ENCODE data around the gene PEX5L.

Gene PEX5L

GRCh38 chr3:179882292-179882691 lies 154.4 kb downstream of the PEX5L start:
- Histone ChIP-seq H3K9me3 (ENCODE audit: insufficient read depth, low read length) (no peaks in the 10 kb centered on the region), H4K20me1 (ENCODE audit: low read depth, low read length) (no peaks in the 10 kb centered on the region), H3K4me3 (ENCODE audit: insufficient read depth, low read length, poor library complexity, severe bottlenecking) (no peak overlapping the region), H3K9ac (ENCODE audit: low read length) (no peak overlapping the region), H3K4me2 (ENCODE audit: low read depth, low read length, poor library complexity, severe bottlenecking) (no peak overlapping the region), H3K27ac (ENCODE audit: low read depth, low read length) (no peak overlapping the region), H3K79me2 (ENCODE audit: insufficient read depth, low read length) (no peaks in the 10 kb centered on the region), H2AFZ (ENCODE audit: low read depth, low read length, severe bottlenecking) (no peak overlapping the region), H3F3A (ENCODE audit: insufficient read depth) (no peaks in the 10 kb centered on the region), H3K9me2 (replicated peaks; ENCODE audit: insufficient read depth, low read length) (no peaks in the 10 kb centered on the region), H3K36me3 (ENCODE audit: low read length) (no peaks in the 10 kb centered on the region), H3K27me3 (ENCODE audit: low read length) (no peaks in the 10 kb centered on the region)
- TF ChIP-seq EZH2phosphoT487 (conservative IDR thresholded peaks at IDR 0.05; ENCODE audit: low read length) (no peak), CTCF (IDR thresholded peaks at IDR 0.05; ENCODE audit: insufficient read depth, low read length, poor library complexity, severe bottlenecking) (no peak)

GRCh38 chr3:179881791-179882190 lies 154.9 kb downstream of the PEX5L start:
- no peaks in the 10 kb centered on the region for H3K36me3 ChIP-seq (ENCODE audit: low read length)
- H2AFZ ChIP-seq (ENCODE audit: low read depth, low read length, severe bottlenecking) = no peak overlapping the region
- H3K27ac ChIP-seq (ENCODE audit: low read depth, low read length) = no peak overlapping the region
- H3K9ac ChIP-seq (ENCODE audit: low read length) = no peak overlapping the region
- H3K9me2 ChIP-seq (replicated peaks; ENCODE audit: insufficient read depth, low read length) = no peaks in the 10 kb centered on the region
- no peak overlapping the region for H3K4me3 ChIP-seq (ENCODE audit: insufficient read depth, low read length, poor library complexity, severe bottlenecking)
- no peaks in the 10 kb centered on the region for H3K27me3 ChIP-seq (ENCODE audit: low read length)
- no peaks in the 10 kb centered on the region for H4K20me1 ChIP-seq (ENCODE audit: low read depth, low read length)
- H3K9me3 ChIP-seq (ENCODE audit: insufficient read depth, low read length) = no peaks in the 10 kb centered on the region
- TF ChIP-seq EZH2phosphoT487 (conservative IDR thresholded peaks at IDR 0.05; ENCODE audit: low read length) = no peak
- no peak for TF ChIP-seq CTCF (IDR thresholded peaks at IDR 0.05; ENCODE audit: insufficient read depth, low read length, poor library complexity, severe bottlenecking)
- no peak overlapping the region for H3K4me2 ChIP-seq (ENCODE audit: low read depth, low read length, poor library complexity, severe bottlenecking)
- H3F3A ChIP-seq (ENCODE audit: insufficient read depth) = no peaks in the 10 kb centered on the region
- H3K79me2 ChIP-seq (ENCODE audit: insufficient read depth, low read length) = no peaks in the 10 kb centered on the region

GRCh38 chr3:179880868-179881267 lies 155.9 kb downstream of the PEX5L start:
- TF ChIP-seq CTCF (IDR thresholded peaks at IDR 0.05; ENCODE audit: insufficient read depth, low read length, poor library complexity, severe bottlenecking) = no peak
- no peak for TF ChIP-seq EZH2phosphoT487 (conservative IDR thresholded peaks at IDR 0.05; ENCODE audit: low read length)
- Histone ChIP-seq H3K27me3 (ENCODE audit: low read length) (no peaks in the 10 kb centered on the region), H3K79me2 (ENCODE audit: insufficient read depth, low read length) (no peaks in the 10 kb centered on the region), H3K9ac (ENCODE audit: low read length) (no peak overlapping the region), H3K4me2 (ENCODE audit: low read depth, low read length, poor library complexity, severe bottlenecking) (no peak overlapping the region), H3F3A (ENCODE audit: insufficient read depth) (no peaks in the 10 kb centered on the region), H4K20me1 (ENCODE audit: low read depth, low read length) (no peaks in the 10 kb centered on the region), H3K36me3 (ENCODE audit: low read length) (no peaks in the 10 kb centered on the region), H2AFZ (ENCODE audit: low read depth, low read length, severe bottlenecking) (no peak overlapping the region), H3K27ac (ENCODE audit: low read depth, low read length) (no peak overlapping the region), H3K9me3 (ENCODE audit: insufficient read depth, low read length) (no peaks in the 10 kb centered on the region), H3K9me2 (replicated peaks; ENCODE audit: insufficient read depth, low read length) (no peaks in the 10 kb centered on the region), H3K4me3 (ENCODE audit: insufficient read depth, low read length, poor library complexity, severe bottlenecking) (no peak overlapping the region)
